WTC11 (cell line): ENCODE measurements around the gene CDC20.

Source experiments
- CREM ChIP-seq: sonication (generic); formaldehyde crosslinking; IDR thresholded peaks from 2 replicates; pipeline ENCODE4 v1.8.1; 2022; ENCODE audit warnings: mild to moderate bottlenecking, missing genetic modification reagents, moderate library complexity
- TF ChIP-seq, protein P1 (sequence below): fragments of 200-600 bp; IDR thresholded peaks from 2 replicates; pipeline ENCODE4 v1.8.0; 2022; ENCODE audit warnings: antibody characterized with exemption

DNA sequence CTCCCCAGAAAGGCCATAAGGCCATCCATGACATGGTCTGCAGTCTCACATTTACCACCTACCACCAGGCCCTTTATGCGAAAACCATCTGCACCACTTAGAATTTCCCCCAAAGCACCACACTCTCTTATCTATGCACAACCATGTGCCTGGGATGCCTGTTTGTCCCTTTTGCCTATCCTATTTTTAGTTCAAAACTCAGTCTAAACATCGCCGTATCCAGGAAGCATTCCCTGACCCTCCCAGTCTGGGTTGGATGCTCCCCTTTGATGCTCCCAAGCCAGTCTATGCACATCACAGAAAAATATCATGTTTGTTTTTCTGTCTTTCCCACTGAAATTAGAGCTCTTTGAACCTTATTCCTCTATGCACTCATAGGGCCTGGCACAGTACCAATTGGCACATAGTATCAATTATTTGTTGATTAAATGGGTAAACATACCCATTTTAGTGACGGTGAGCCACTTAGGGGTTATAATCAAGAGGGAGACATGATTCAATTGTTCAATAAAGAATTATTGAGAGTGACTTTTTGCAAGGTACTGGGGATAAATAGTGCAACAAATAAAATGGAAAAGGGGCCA lies 14.4 kb upstream of the CDC20 start:
- TF ChIP-seq, protein P1, sequence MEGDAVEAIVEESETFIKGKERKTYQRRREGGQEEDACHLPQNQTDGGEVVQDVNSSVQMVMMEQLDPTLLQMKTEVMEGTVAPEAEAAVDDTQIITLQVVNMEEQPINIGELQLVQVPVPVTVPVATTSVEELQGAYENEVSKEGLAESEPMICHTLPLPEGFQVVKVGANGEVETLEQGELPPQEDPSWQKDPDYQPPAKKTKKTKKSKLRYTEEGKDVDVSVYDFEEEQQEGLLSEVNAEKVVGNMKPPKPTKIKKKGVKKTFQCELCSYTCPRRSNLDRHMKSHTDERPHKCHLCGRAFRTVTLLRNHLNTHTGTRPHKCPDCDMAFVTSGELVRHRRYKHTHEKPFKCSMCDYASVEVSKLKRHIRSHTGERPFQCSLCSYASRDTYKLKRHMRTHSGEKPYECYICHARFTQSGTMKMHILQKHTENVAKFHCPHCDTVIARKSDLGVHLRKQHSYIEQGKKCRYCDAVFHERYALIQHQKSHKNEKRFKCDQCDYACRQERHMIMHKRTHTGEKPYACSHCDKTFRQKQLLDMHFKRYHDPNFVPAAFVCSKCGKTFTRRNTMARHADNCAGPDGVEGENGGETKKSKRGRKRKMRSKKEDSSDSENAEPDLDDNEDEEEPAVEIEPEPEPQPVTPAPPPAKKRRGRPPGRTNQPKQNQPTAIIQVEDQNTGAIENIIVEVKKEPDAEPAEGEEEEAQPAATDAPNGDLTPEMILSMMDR: no peak
- no peak for TF ChIP-seq CREM (CRISPR knock-in tag)
